Cortex of kidney (tissue), 1 donor: ENCODE results near the gene ALDH7A1.
"Not testable (repeated sequence)": the region's sequence is repeated elsewhere in the genome, so short reads cannot be mapped to it uniquely, and the experiment has no call there.

Experiments
- DNase-seq: peaks from one replicate; lab custom pipeline; 2025; lab: John Stamatoyannopoulos, UW

ALDH7A1 gene

GRCh38 chr5:126535856-126536545, 59.0 kb downstream of the ALDH7A1 start:
- no peak for DNase-seq

GRCh38 chr5:126534553-126534952, 60.5 kb downstream of the ALDH7A1 start:
- no peak for DNase-seq

GRCh38 chr5:126531543-126532120, 63.4 kb downstream of the ALDH7A1 start:
- no peak for DNase-seq

- no peak for DNase-seq
Measured at GRCh38 chr5:126527892-126528291, 67.1 kb downstream of the ALDH7A1 start.

GRCh38 chr5:126527158-126527557, 67.9 kb downstream of the ALDH7A1 start:
- no peak for DNase-seq

GRCh38 chr5:126526493-126526892, 68.5 kb downstream of the ALDH7A1 start:
- no peak for DNase-seq

GRCh38 chr5:126525630-126526245, 69.3 kb downstream of the ALDH7A1 start:
- no peak for DNase-seq

GRCh38 chr5:126523818-126524510, 71.1 kb downstream of the ALDH7A1 start:
- no peak for DNase-seq

GRCh38 chr5:126521130-126521529, 73.9 kb downstream of the ALDH7A1 start:
- DNase-seq, result no peak

GRCh38 chr5:126520593-126520953, 74.4 kb downstream of the ALDH7A1 start:
- no peak for DNase-seq

- DNase-seq, result no peak
Measured at GRCh38 chr5:126519637-126520592, 75.1 kb downstream of the ALDH7A1 start.

- not testable (repeated sequence) for DNase-seq
Measured at GRCh38 chr5:126519223-126519622, 75.8 kb downstream of the ALDH7A1 start.

- no peak for DNase-seq
Measured at GRCh38 chr5:126516852-126517251, 78.2 kb downstream of the ALDH7A1 start.

GRCh38 chr5:126516133-126516532, 78.9 kb downstream of the ALDH7A1 start:
- no peak for DNase-seq

GRCh38 chr5:126515337-126515736, 79.7 kb downstream of the ALDH7A1 start:
- DNase-seq, result no peak

GRCh38 chr5:126514558-126515141, 80.4 kb downstream of the ALDH7A1 start:
- no peak for DNase-seq

GRCh38 chr5:126514131-126514557, 80.9 kb downstream of the ALDH7A1 start:
- DNase-seq, result no peak

- DNase-seq, result no peak
Measured at GRCh38 chr5:126513703-126514102, 81.3 kb downstream of the ALDH7A1 start.

- DNase-seq, result no peak
Measured at GRCh38 chr5:126513302-126513701, 81.7 kb downstream of the ALDH7A1 start.

- DNase-seq, result no peak
Measured at GRCh38 chr5:126512451-126512850, 82.6 kb downstream of the ALDH7A1 start.

- DNase-seq, result no peak
Measured at GRCh38 chr5:126511961-126512360, 83.1 kb downstream of the ALDH7A1 start.
